ENCODE data around the gene ATP2B2.

The ATP2B2 gene

DNA sequence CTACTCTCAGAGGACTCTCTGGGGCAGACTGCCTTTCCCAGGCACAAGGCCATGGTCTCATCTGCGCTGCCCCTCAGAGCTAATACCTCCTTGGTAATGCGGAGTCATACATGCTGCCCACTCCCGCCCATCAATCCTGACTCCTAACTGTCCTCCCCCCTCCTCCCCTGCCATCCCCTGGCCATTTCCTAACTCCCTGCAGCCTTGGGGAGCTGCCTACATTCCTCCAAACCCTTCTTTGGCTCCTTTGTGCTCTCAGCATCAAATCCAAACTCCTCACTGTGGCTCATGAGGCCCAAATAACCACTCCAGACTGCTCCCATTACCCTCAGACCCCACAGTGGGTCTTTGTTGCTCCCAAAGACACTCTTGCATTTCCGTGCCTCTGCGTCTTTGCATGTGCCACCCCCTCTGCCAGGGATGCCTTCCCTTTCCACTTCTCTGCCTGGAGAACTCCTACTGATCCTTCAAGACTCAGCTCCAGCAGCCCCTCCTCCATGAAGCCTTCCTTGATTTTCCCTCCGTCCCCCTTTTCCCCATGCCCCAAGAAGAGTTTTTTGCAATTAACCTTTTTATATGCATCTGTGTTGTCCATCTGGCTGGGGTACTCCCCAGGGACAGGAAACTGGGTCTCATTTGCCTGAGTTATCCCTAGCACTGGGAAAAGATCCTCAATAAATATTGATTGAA lies 5.5 kb upstream of the ATP2B2 start:
- DNase-seq (ENCODE audit: low read depth), result no peak

GRCh38 chr3:10510086-10510742 lies 4.8 kb upstream of the ATP2B2 start:
- no peak for DNase-seq (ENCODE audit: low read depth)

GRCh38 chr3:10509325-10509724 lies 3.9 kb upstream of the ATP2B2 start:
- DNase-seq (ENCODE audit: low read depth), result no peak

GRCh38 chr3:10508619-10509260 lies 3.4 kb upstream of the ATP2B2 start:
- DNase-seq (ENCODE audit: low read depth), result no peak

DNA sequence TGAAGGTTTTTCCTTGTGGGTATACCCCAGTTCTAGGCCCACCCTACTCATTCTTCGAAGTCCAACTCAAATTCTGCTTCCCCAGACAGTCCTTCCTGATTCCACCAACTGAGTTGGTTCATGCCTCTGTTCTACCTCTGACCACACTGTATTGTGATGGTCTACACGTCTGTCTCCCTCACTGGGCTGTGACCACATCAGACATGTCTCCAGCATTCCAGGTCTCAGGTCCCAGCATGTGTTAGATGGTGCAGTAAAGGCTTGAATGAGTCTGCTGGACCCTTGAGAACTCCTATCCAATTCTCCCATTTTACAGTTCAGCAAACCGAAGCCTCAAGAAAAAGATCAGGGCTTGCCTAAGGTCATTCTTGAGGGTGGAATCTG lies 2.8 kb upstream of the ATP2B2 start:
- DNase-seq (ENCODE audit: low read depth), result no peak

DNA sequence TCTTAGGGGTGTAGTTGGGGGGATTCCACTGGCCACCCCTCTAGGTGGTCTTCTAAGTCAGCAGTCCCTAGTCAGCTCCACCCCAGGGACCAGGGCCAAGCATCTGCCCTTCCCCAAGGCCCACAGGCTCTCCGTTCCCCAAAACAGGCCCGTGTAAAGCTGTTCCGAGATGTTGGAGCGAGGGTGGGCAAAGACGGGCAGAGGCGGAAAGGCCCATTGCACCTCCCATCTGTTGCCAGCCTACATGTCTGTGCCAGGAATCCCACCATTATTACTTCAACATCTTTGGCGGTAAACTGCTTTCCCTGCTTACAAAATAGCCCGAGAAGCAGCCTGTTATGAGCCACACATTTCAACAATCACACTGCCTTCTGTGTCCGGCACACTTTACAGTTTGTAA lies 1.9 kb upstream of the ATP2B2 start:
- no peak for DNase-seq (ENCODE audit: low read depth)

GRCh38 chr3:10506696-10507095 lies 1.3 kb upstream of the ATP2B2 start:
- DNase-seq (ENCODE audit: low read depth), result no peak

DNA sequence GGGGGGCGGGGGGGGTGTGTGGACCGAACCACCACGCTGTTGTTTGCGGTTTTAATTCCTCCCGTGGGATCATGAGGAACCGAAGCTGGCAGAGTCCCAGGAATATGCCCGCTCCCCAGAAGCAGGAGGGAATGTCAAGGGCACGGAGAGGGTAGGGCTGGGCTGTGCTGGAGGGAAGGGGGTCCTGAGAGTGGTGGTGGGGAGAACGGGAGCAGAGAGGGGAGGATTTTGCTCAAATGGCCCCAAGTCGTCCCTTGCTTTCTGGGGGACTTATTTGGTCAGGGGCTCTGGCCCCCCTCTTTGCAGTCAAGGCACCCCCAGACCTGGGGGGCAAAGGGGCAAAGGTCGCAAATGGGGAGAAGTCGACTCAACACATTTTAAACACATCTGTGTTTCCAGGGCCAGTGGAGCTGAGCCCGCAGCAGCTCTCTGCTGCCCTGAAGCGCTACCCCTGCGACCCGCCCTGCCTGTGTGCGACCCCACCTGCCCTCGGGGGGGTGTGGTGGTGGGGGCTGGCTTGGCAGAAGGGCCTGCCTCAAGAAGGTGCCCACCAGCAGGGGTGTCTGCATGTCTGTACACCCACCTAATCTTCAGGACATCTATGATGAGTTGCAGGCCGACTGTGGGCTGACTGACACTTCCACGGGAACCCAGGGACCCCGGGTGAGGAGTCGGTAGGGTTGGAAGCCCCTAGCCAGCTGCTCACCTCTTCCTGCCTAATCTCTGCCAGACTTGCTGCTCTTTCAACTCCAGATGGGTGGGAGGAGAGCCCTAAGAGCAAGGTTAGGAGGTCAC lies 602 bp upstream of the ATP2B2 start:
- DNase-seq (ENCODE audit: low read depth), result no peak

- no peak for DNase-seq (ENCODE audit: low read depth)
Measured at GRCh38 chr3:10504171-10505049, 976 bp downstream of the ATP2B2 start.

GRCh38 chr3:10503217-10503796 lies 2.1 kb downstream of the ATP2B2 start:
- no peak for DNase-seq (ENCODE audit: low read depth)

GRCh38 chr3:10502185-10502880 lies 3.1 kb downstream of the ATP2B2 start:
- DNase-seq (ENCODE audit: low read depth), result no peak

GRCh38 chr3:10501664-10502052 lies 3.7 kb downstream of the ATP2B2 start:
- DNase-seq (ENCODE audit: low read depth), result no peak

GRCh38 chr3:10500717-10501663 lies 4.4 kb downstream of the ATP2B2 start:
- DNase-seq (ENCODE audit: low read depth), result no peak

DNA sequence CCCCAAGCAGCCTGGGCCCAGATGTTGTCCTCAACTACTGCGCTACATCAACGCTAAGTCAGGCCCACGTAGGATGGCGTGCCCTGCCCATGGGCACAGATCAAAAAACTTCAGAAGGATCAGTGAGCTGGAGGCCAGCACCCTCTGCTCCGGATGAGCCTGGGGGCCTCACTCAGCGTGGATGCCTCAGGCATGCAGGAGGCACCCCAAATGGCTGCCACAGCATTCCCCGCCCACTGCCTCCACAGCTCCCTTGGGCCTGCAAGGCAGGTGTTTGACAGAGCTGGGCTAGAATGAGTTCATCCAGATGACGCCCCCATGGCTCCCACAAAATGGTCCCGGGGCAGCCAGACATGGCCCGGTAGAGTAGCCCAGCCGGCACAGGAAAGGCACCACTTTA lies 7.1 kb downstream of the ATP2B2 start:
- no peak for DNase-seq (ENCODE audit: low read depth)

- DNase-seq (ENCODE audit: low read depth), result no peak
Measured at GRCh38 chr3:10497439-10497838, 7.9 kb downstream of the ATP2B2 start.

DNA sequence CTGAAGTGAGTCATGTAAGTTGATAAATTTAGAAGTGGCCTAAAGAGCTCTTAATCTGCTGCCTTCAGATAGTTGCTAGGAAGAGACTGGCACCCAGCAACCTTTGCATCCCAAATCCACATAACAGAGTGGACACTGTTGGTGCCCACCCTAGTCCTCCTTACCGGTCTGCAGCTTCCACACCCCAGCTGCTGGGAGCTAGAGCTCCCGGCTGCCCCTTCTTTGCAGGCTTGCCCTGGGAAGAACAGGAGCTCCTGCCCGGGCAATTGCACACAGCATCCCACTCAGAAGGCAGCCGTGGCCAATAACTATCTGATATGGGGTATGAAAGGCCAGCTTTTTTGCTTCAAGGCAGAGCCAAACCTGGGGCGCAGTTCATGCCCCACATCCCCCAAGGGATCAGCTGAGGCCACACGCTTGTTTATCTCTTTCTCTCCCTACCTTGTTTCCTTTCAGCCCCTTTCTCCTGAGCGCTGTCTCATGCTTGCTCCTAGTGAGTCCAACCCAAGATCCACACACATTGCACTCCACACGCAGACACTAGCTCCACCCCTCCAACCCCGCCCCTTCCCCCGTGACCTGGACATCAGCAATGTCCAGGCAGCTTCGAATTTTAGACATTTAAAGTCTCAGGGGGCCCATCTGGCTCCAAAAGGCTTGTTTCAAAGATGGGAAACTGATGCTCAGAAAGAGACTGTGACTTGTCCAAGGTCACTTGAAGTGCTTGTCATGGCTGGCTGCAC lies 9.1 kb downstream of the ATP2B2 start:
- no peak for DNase-seq (ENCODE audit: low read depth)

DNA sequence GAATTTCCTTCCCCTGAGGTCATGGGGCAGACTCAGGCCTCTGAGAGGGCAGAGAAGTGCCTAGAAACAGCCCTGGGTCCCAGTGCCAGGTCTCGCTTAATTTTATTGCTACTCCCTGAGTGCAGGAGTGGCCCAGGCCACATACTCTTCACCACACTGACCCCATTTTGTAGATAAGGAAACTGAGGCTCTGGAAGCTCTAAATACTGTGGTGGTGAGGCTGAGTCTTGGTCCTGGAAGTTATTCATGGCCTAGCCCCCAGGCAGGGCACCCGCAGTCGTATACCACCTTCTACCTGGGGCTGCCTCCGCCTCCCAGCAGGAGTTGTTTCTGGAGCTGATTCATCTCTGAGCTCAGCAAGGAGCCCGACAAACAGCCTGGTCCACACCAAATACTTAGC lies 9.8 kb downstream of the ATP2B2 start:
- no peak for DNase-seq (ENCODE audit: low read depth)

DNA sequence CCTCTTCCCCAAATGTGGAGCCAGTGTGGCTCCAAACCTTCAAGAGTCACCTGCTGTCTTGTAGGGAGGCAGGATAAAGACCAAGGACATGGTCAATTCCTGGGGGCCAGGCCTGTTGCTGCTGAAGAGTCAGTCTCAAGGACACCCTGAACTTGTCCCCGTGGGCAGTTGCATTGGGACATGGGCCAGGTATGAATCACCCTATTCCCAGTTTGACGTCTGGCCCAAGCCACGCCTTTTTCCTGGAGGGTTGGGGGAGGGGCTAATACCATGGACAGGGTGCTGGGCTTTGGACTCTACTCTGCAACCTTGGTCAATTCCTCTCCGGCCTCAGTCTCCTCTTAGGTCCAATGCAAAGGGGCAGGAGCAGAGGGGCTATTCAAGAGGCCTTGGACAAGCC lies 10.4 kb downstream of the ATP2B2 start:
- DNase-seq (ENCODE audit: low read depth), result no peak

DNA sequence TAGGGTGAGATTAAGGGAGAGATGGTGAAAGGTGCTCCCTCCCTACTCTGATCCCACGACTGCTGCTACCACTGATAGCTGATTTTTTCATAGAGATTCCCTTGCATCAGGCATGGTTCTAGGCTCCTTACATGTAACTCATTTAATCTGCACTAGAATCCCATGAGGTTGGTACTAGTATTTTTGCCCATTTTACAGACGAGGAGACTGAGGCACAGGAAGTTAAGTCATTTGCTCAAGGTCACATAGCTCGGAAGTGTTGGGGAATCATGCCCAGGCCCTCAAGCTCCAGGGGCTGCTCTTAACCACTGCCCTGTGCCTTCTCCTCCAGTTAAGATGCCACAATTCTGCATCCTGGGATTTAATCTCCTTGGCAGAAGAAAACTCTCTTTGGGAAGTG lies 11.2 kb downstream of the ATP2B2 start:
- DNase-seq (ENCODE audit: low read depth), result no peak

Data from HS-5 (cell line).